Measurements from ENCODE around the gene PAX7.
"Not testable (repeated sequence)": the region's sequence is repeated elsewhere in the genome, so short reads cannot be mapped to it uniquely, and the experiment has no call there.

PAX7 gene

DNA sequence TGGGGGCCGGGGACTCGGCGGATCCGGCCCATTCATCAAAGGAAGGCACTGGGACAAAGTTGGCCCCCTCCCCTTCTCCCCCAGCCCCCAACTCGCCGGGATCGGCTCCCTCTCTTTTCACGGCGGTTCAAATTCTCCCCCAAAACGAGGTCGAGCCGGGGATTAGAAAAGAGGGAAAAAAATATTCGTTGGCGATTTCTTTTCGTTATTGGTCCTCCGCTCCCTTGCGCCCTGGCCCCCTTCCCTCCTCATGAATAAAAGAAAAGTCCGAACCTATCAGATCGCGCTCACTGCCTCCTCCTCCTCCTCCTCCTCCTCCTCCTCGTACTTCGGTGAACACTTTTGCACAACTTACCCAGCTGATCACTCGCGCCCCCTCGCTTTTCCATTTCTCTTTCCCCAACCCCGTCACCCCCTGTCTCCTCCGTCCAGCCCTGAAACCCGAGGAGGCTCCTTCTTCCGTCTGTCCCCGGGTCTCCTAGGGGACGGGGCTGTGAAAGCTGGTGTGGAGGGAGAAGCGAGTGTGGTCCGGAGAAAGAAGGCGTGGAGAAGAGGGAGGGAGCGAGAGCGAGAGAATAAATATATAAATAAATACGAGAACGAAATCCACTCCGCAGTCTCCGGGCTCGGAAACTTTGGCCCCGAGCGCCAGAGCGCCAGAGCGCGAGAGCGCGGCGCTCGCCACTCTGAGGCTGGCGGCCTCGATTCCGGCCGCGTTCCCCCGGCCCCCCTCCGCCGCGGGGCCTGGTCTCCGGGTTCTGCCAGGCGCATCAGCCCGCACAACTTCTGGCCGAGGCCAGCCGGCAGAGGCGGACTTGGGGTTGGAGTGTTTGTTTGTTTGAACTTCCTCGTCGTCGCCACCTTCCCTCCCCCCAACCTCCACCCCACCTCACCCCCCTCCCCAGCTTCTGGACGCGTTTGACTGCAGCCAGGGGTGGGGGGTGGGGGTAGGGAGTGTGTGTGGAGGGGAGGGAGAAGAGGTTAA is at the start of gene PAX7:
Gene PAX7 (plus strand): TSS at position 336 of the 985 bp plus-strand sequence. CDS start 758 bp downstream, outside the sequence.
- no peak for DNase-seq (ENCODE audit: low read depth in 2 of 2)
- H3K4me3 ChIP-seq (replicated peaks in 1 of 2; ENCODE audit: low read depth in 2 of 2, low read length in 2 of 2), result no peak within 1 kb of the TSS
- TF ChIP-seq, protein P1, sequence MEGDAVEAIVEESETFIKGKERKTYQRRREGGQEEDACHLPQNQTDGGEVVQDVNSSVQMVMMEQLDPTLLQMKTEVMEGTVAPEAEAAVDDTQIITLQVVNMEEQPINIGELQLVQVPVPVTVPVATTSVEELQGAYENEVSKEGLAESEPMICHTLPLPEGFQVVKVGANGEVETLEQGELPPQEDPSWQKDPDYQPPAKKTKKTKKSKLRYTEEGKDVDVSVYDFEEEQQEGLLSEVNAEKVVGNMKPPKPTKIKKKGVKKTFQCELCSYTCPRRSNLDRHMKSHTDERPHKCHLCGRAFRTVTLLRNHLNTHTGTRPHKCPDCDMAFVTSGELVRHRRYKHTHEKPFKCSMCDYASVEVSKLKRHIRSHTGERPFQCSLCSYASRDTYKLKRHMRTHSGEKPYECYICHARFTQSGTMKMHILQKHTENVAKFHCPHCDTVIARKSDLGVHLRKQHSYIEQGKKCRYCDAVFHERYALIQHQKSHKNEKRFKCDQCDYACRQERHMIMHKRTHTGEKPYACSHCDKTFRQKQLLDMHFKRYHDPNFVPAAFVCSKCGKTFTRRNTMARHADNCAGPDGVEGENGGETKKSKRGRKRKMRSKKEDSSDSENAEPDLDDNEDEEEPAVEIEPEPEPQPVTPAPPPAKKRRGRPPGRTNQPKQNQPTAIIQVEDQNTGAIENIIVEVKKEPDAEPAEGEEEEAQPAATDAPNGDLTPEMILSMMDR (IDR thresholded peaks at IDR 0.05; ENCODE audit: low read depth, low read length), result no peak

DNA sequence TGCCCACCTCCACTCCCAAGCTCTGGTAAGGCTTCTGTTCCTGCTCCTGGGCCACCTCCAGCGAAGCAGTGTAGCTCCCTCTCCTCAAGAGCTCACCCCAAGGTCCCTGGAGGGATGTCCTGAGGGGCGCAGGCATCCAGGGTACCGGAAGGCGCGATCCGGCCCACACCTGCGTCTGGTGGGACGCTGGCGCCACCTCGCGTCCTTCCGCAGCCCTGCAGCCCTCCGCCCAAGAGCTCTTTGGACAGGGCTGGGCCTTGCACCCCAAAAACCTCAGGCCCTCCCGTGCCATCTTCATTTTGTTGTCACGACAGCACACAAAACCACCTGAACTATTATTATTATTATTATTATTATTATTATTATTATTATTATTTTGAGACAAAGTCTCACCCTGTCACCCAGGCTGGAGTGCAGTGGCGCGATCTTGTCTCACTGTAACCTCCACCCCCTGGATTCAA is 49.2 kb upstream of the PAX7 start:
- H3K4me3 ChIP-seq (replicated peaks in 1 of 2; ENCODE audit: low read depth in 2 of 2, low read length in 2 of 2), result no peak overlapping the region
- TF ChIP-seq, protein P1 (IDR thresholded peaks at IDR 0.05; ENCODE audit: low read depth, low read length), result peak; percentile 74
- DNase-seq (ENCODE audit: low read depth in 2 of 2), result peak in 1 of 2 donors; percentile 15

DNA sequence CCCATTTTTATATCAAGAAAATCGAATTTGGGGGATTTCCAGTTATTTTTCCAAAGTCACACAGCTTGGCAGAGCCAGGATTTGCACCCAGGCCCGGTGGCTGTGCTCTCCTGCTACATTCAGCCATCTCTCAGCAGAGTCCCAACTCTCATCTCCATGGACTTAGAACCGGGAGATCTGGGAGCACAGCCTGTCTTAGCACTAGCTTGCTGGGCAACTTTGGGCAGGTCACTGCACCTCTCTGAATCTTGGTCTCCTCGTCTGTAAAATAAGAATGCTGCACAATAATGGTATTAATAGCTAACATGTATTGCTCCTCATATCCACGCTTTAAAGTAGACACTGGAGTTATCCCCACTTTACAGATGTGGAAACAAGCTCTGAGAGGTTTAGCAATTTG is 47.8 kb upstream of the PAX7 start:
- no peak for DNase-seq (ENCODE audit: low read depth in 2 of 2)
- TF ChIP-seq, protein P1 (IDR thresholded peaks at IDR 0.05; ENCODE audit: low read depth, low read length), result no peak

DNA sequence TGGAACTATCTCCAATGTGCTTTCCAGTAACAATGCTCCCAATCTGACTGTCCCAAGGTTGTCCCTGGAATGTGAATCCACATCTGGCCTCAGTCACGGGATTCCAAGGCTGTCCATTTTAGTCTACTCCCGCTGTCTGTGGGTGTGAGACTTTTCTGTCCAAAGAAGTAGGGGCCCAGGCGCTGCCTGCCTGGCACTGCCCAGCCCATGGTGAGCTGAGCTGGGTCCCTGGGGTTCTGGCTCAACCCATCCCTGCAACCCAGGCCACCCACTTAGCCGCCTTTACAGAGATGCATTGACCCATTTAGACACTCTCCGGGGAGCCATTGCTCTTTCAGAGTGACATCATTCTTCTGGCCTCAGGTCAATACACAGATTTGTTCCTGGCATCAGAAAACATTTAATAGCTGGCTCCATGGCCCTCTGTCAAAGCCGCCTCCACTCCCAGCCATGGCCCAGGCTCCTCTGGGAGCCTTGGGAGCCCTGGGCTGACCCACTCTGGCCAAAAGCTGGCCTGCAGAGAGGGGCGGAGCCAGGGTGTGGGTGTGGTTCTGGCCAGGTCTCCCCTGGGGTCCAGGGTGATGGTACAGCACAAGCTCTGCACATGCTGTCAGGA is 47.2 kb upstream of the PAX7 start:
- no peak overlapping the region for H3K4me3 ChIP-seq (replicated peaks in 1 of 2; ENCODE audit: low read depth in 2 of 2, low read length in 2 of 2)
- TF ChIP-seq, protein P1 (IDR thresholded peaks at IDR 0.05; ENCODE audit: low read depth, low read length), result no peak
- no peak for DNase-seq (ENCODE audit: low read depth in 2 of 2)

More for the DNA sequence above, 47.8 kb upstream of the PAX7 start:
- H3K4me3 ChIP-seq (replicated peaks in 1 of 2; ENCODE audit: low read depth in 2 of 2, low read length in 2 of 2), result no peak overlapping the region

DNA sequence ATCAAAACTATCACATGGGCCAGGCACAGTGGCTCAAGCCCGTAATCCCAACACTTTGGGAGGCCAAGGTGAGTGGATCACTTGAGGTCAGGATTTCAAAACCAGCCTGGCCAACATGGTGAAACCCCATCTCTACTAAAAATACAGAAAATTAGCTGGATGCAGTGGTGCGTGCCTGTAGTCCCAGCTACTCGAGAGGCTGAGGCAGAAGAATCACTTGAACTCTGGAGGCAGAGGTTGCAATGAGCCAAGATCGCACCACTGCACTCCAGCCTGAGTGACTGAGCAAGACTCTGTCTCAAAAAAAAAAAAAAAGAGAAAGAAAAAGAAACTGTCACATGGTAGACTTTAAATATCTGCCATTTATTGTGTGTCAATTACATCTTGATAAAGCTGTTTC is 44.6 kb upstream of the PAX7 start:
- H3K4me3 ChIP-seq (replicated peaks in 1 of 2; ENCODE audit: low read depth in 2 of 2, low read length in 2 of 2); DNase-seq (ENCODE audit: low read depth in 2 of 2): not testable (repeated sequence)

DNA sequence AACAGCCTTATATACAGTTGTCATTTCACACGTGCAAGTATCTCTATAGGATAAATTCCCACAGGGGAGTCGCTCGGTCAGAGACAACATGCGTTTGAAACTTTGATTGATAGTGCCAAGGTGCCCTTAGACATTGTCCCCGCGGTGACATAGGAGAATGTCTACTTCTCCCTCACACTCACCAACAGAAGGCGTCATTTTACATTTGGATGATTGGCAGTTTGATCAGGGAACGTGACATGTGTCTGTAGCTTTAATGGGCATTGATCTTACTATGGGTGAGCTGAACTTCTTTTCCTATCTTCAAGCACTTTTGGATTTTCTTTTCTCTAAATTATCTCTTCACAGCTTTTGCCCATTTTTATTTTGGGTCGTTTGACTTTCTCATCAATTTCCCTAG is 42.6 kb upstream of the PAX7 start:
- DNase-seq (ENCODE audit: low read depth in 2 of 2), result no peak
- TF ChIP-seq, protein P1 (IDR thresholded peaks at IDR 0.05; ENCODE audit: low read depth, low read length), result no peak
- H3K4me3 ChIP-seq (replicated peaks in 1 of 2; ENCODE audit: low read depth in 2 of 2, low read length in 2 of 2), result no peak overlapping the region

DNA sequence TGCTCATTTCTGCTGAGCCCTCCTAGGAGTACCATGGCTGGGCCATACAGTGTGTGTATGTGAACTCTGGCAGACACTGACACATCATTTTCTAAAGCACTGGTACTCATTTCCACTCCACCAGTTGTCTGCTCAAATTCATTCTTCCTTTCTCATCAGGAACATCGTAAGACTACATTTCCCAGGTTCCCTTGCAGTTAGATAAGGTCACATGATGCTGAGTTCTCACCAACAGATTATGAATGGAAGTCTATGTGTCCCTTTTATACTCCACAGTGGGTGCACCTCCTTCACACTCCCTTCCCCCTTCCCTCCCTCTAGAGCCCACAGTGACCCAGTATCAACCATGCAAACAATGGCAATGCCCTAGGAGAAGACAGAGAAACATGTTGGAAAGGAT is 38.3 kb upstream of the PAX7 start:
- no peak overlapping the region for H3K4me3 ChIP-seq (replicated peaks in 1 of 2; ENCODE audit: low read depth in 2 of 2, low read length in 2 of 2)
- TF ChIP-seq, protein P1 (IDR thresholded peaks at IDR 0.05; ENCODE audit: low read depth, low read length), result no peak
- DNase-seq (ENCODE audit: low read depth in 2 of 2), result no peak

Measured in cardiac fibroblast (primary cell).